ENCODE results near the gene PCSK6. TPM values are rescaled to one million over a fixed set of nuclear protein-coding genes. Genes with fewer than 3 reads are reported as not detected.
"Not testable (repeated sequence)": the region's sequence is repeated elsewhere in the genome, so short reads cannot be mapped to it uniquely, and the experiment has no call there.

The PCSK6 gene
- total RNA-seq, 4 donors from 2014 or later: 12.9 to 31.5 (median 23.7) TPM

DNA sequence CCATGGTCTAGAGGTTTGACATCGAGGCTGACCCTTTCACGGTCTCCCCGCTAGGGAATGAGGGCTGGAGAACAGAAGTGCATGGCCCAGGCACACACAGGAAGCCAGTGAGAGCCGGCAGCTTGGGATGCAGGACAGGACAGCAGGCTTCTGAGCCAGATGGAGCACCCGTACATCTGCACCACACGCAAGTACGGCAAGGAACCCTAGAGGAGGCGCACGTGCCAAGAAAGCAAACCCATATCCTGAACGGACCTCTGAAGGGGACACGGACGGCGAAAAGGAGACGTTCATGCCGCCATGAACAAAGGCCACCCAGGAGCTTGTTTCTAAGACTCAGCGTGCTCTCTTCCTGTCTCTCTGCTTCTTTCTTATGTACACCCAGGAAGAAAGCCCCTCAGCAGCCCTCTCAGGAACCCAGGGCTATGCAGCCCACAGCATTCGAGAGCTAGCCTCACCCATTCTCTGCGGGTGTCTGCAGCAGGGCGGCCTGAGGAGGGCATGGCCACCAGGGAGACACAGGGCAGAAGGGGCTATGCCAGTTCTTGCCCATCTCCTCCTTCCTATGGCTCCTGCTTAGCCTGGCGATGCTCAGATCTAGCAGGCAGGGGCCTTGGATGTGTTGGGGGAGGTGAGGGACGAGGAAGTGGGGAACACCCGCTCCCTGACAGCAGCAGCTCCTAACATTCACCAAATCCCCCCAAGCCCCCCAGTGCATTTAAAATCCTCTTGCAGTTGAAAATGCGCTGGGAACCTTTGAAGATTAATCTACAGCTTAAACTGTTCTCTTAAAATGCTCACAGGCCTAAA is 81.3 kb downstream of the PCSK6 start:
- WGBS: 84% methylated on average over 22 of the region's 23 CpGs

GRCh38 chr15:101407439-101407838 is 82.1 kb downstream of the PCSK6 start:
- peak in 1 of 2 donors; percentile 12 for DNase-seq (ENCODE audit: low spot score in 2 of 2)
- Histone ChIP-seq H3K27ac (no peak overlapping the region), H3K36me3 (no peaks in the 10 kb centered on the region), H3K4me1 (peaks cover 4% of the 10 kb centered on the region), H3K27me3 (no peaks in the 10 kb centered on the region), H3K9me3 (no peaks in the 10 kb centered on the region), H3K4me3 (no peak overlapping the region)
- TF ChIP-seq CTCF (IDR thresholded peaks at IDR 0.05): no peak
- no peak for TF ChIP-seq EP300 (IDR thresholded peaks at IDR 0.05)
- TF ChIP-seq POLR2AphosphoS5 (IDR thresholded peaks at IDR 0.05): no peak
- TF ChIP-seq POLR2A (IDR thresholded peaks at IDR 0.05): no peak
- 87% methylated on average over 5 of the region's 5 CpGs for WGBS

More for the DNA sequence above, 81.3 kb downstream of the PCSK6 start:
- Histone ChIP-seq H3K4me1 (peaks cover 4% of the 10 kb centered on the region), H3K9me3 (no peaks in the 10 kb centered on the region), H3K27ac (no peak overlapping the region), H3K4me3 (no peak overlapping the region), H3K36me3 (no peaks in the 10 kb centered on the region), H3K27me3 (no peaks in the 10 kb centered on the region)
- TF ChIP-seq EP300 (IDR thresholded peaks at IDR 0.05) (no peak), POLR2A (IDR thresholded peaks at IDR 0.05) (no peak), CTCF (IDR thresholded peaks at IDR 0.05) (no peak), POLR2AphosphoS5 (IDR thresholded peaks at IDR 0.05) (no peak)
- DNase-seq (ENCODE audit: low spot score in 2 of 2): peak in 1 of 2 donors; percentile 57

DNA sequence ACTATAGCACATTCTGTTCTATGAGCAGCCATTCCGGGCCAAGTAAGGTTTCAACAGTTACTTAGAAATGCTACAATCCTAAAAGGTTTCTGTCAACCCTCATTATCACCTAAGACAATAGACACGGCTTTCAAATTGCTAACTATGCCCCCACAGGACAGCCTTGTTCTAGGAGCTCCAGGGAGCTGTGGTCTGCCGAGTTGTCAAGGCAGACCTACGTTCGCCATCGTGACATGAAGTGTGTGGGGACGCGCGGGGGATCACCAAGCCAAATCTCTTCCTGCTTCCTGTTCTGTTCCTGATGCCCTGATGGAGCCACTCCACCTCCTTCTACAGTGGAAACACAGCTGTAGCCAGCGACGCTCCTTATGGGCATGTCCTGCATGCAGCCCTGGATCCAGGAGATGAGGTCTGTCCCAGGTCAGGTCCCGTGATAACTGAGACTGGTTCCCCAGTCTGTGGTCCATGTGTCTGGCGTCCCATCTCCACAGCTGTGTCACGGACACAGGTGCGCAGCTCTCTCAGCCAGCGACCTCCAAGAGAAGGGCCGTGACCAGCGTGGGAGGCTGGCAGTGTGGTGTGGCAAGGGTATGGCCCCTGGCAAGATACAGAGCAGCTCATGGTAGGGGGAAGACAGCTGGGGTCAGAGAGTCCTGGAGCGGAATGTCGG is 82.8 kb downstream of the PCSK6 start:
- no peak overlapping the region for H3K4me3 ChIP-seq
- WGBS: 89% methylated on average over 15 of the region's 20 CpGs
- no peaks in the 10 kb centered on the region for H3K27me3 ChIP-seq
- peak in 1 of 2 donors; percentile 69 for DNase-seq (ENCODE audit: low spot score in 2 of 2)
- peaks cover 4% of the 10 kb centered on the region for H3K4me1 ChIP-seq
- TF ChIP-seq POLR2AphosphoS5 (IDR thresholded peaks at IDR 0.05) (no peak), POLR2A (IDR thresholded peaks at IDR 0.05) (no peak), EP300 (IDR thresholded peaks at IDR 0.05) (no peak), CTCF (IDR thresholded peaks at IDR 0.05) (no peak)
- no peaks in the 10 kb centered on the region for H3K36me3 ChIP-seq
- H3K9me3 ChIP-seq: no peaks in the 10 kb centered on the region
- H3K27ac ChIP-seq: no peak overlapping the region

GRCh38 chr15:101406036-101406435 is 83.5 kb downstream of the PCSK6 start:
- no peaks in the 10 kb centered on the region for H3K27me3 ChIP-seq
- no peaks in the 10 kb centered on the region for H3K9me3 ChIP-seq
- no peaks in the 10 kb centered on the region for H3K36me3 ChIP-seq
- TF ChIP-seq EP300 (IDR thresholded peaks at IDR 0.05) (no peak), CTCF (IDR thresholded peaks at IDR 0.05) (no peak), POLR2A (IDR thresholded peaks at IDR 0.05) (no peak)
- H3K4me3 ChIP-seq: no peak overlapping the region
- DNase-seq (ENCODE audit: low spot score in 2 of 2): peak in 1 of 2 donors; percentile 72
- no peak overlapping the region for H3K27ac ChIP-seq
- peaks cover 4% of the 10 kb centered on the region for H3K4me1 ChIP-seq
- WGBS: 61% methylated on average over 12 of the region's 12 CpGs

DNA sequence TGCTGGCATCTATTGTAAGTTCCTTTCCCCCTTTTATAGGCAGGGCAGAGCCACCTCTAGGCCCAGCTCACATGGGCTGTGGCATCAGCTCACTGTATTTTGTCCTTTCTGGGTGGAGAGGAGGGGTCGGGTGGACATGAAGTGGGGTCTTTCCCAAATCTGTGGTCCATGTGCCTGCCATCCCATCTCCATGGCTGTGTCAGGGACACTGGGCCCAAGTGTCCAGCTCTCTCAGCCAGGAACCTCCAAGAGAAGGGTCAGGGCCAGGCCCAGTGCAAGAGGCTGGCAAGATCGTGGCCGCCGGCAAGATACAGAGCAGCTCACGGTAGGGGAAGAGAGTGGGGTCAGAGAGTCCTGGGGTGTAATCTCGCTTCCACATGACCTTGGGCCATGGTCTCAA is 85.3 kb downstream of the PCSK6 start:
- H3K36me3 ChIP-seq: no peaks in the 10 kb centered on the region
- peak in 1 of 2 donors; percentile 48 for DNase-seq (ENCODE audit: low spot score in 2 of 2)
- H3K4me3 ChIP-seq: no peak overlapping the region
- peaks cover 2% of the 10 kb centered on the region for H3K27me3 ChIP-seq
- 97% methylated on average over 6 of the region's 6 CpGs for WGBS
- H3K9me3 ChIP-seq: no peaks in the 10 kb centered on the region
- no peak overlapping the region for H3K27ac ChIP-seq
- no peak for TF ChIP-seq POLR2AphosphoS5 (IDR thresholded peaks at IDR 0.05)
- TF ChIP-seq POLR2A (IDR thresholded peaks at IDR 0.05): no peak
- TF ChIP-seq EP300 (IDR thresholded peaks at IDR 0.05): no peak
- TF ChIP-seq CTCF (IDR thresholded peaks at IDR 0.05): no peak
- peaks cover 4% of the 10 kb centered on the region for H3K4me1 ChIP-seq

- H3K4me1 ChIP-seq; H3K27me3 ChIP-seq; H3K4me3 ChIP-seq; H3K36me3 ChIP-seq; H3K27ac ChIP-seq; DNase-seq (ENCODE audit: low spot score in 2 of 2); H3K9me3 ChIP-seq: not testable (repeated sequence)
- 83% methylated on average over 2 of the region's 4 CpGs for WGBS
Measured at GRCh38 chr15:101402883-101403282, 86.6 kb downstream of the PCSK6 start.
